Pancreas (tissue), 10 donors: ENCODE results near the gene NOP10. TPM values are rescaled to one million over a fixed set of nuclear protein-coding genes. Genes with fewer than 3 reads are reported as not detected.
A peak's percentile ranks its signal among the peaks of the same experiment; 100 is the strongest.

Experiments used
- ATAC-seq, 4 donors: fragments of 200-7000 bp; cut with Tn5 transposase; one replicate each; pipeline versions ENCODE4 v1.8.0 to v1.9.1; 2020; ENCODE audit warnings: mild to moderate bottlenecking in 4 of 4, moderate library complexity in 4 of 4
- DNase-seq, 6 donors: peaks; one replicate each; pipeline ENCODE4 v3.0.0-alpha.2; 2020
- FAIRE-seq: peaks from 2 replicates; lab custom pipeline; 2012; peaks lifted over from hg19 to GRCh38; lab: Jason Lieb, UNC
- H3K27ac ChIP-seq, 4 donors: fragments of 200-600 bp; sonication (generic); 1 replicate in 3 of 4; 2 replicates in 1 of 4; pipeline versions ENCODE4 v1.5.0 to v1.8.0; 2020
- H3K27me3 ChIP-seq, 4 donors: fragments of 200-600 bp; one replicate each; pipeline ENCODE4 v1.8.0; 2021
- H3K36me3 ChIP-seq, 3 donors: fragments of 200-600 bp; sonication (generic) in 1 of 3; one replicate each; pipeline versions ENCODE4 v1.5.0 to v1.8.0; 2020 to 2021
- H3K4me1 ChIP-seq, 3 donors: fragments of 200-600 bp; one replicate each; pipeline ENCODE4 v1.8.0; 2021
- H3K4me3 ChIP-seq, 4 donors: fragments of 200-600 bp; sonication (generic) in 2 of 4; one replicate each; pipeline versions ENCODE4 v1.5.0 to v1.8.0; 2020 to 2021
- H3K9me3 ChIP-seq, 4 donors: fragments of 200-600 bp; one replicate each; pipeline ENCODE4 v1.8.0; 2021
- CTCF ChIP-seq, 4 donors: fragments of 200-600 bp; sonication (generic) in 3 of 4; IDR thresholded peaks; one replicate each; pipeline versions ENCODE4 v1.5.0 to v1.8.0; 2021; ENCODE audit warnings: antibody characterized with exemption in 4 of 4
- WGBS, 2 donors: extraction: QIAGEN DNeasy Blood & Tissue Kit; methylation state at CpG; one replicate each; pipeline ENCODE4 v1.1.7; 2013; 5-methylcytosine and 5-hydroxymethylcytosine counted together
- intact Hi-C, 3 donors: fragments of 100-400 bp; cut with DNase I; formaldehyde crosslinking; loops; one replicate each; pipeline versions ENCODE4 v1.11.1 to v1.14.2; 2022
- polyA plus RNA-seq, 2 donors: library from polyadenylated mRNA; stranded (reverse); fragments of 200-250 nt; gene quantifications; one replicate each; pipeline ENCODE4 v1.2.3, GENCODE V29; 2013
- total RNA-seq, 6 donors: library from RNA; stranded (reverse); fragmentation: NEBNext Ultra II Directional in 4 of 6; extraction: Animal tissue kit (Norgen Biotek cat#: 25700) in 4 of 6; gene quantifications; one replicate each; pipeline versions ENCODE4 v1.2.1 to v1.2.4, GENCODE V29; 2021 to 2023
- donor health status: healthy with polysubstance abuse.
- donor health status: DM: no; HTN: no; CAD: no; lungs with moderate emphysema.
- donor health status: DM: no; HTN: no; CAD: no.
- donor health status: control.
- donor health status: control.
- donor health status: Bipolar disorder and iron deficiency.
- donor health status: DM: yes; HTN: yes; CAD: no.
- donor health status: DM: no; HTN: no; CAD: no.
- donor health status: DM: no; HTN: no; CAD: no.
- donor health status: DM: yes; HTN: yes; CAD: no.

NOP10 gene
- total and polyA plus RNA-seq, 8 donors, result 23.9 to 87.9 (median 41.6) TPM

GRCh38 chr15:34364041-34364440 lies 21.1 kb upstream of the NOP10 start:
- peaks cover 0 to 9% (median 0%) of the 10 kb centered on the region in 3 donors for H3K4me1 ChIP-seq

GRCh38 chr15:34362047-34362773 lies 19.3 kb upstream of the NOP10 start:
- Histone ChIP-seq H3K27me3 (no peaks in the 10 kb centered on the region), H3K4me1 (peaks cover 0 to 5% (median 0%) of the 10 kb centered on the region in 3 donors), H3K36me3 (no peaks in the 10 kb centered on the region), H3K4me3 (no peak overlapping the region), H3K9me3 (no peaks in the 10 kb centered on the region), H3K27ac (no peak overlapping the region)
- FAIRE-seq (no peak), ATAC-seq (no peak), DNase-seq (no peak)
- 86% methylated on average over 10 of the region's 10 CpGs for WGBS, 2 donors
- TF ChIP-seq CTCF (IDR thresholded peaks at IDR 0.05), result no peak
- intact Hi-C loops, result loop anchor here in 1 of 3 donors (10.0 kb wide), 1 partner anchor 127 kb away; no protein-coding TSS in a partner anchor

More at GRCh38 chr15:34364041-34364440, 21.1 kb upstream of the NOP10 start:
- no peaks in the 10 kb centered on the region for H3K36me3 ChIP-seq
- no peaks in the 10 kb centered on the region for H3K9me3 ChIP-seq
- DNase-seq (no peak), FAIRE-seq (no peak), ATAC-seq (no peak)
- no peak overlapping the region for H3K4me3 ChIP-seq
- no peak overlapping the region for H3K27ac ChIP-seq
- H3K27me3 ChIP-seq, result no peaks in the 10 kb centered on the region
- no peak for TF ChIP-seq CTCF (IDR thresholded peaks at IDR 0.05)
- intact Hi-C loops, result loop anchor here in 1 of 3 donors (10.0 kb wide), 1 partner anchor 129 kb away; no protein-coding TSS in a partner anchor
- WGBS, 2 donors, result 93 to 95% methylated on average over 8 of the region's 8 CpGs

GRCh38 chr15:34361278-34361677 lies 18.3 kb upstream of the NOP10 start:
- H3K27ac ChIP-seq, result no peak overlapping the region
- no peak for FAIRE-seq

GRCh38 chr15:34360298-34360697 lies 17.4 kb upstream of the NOP10 start:
- no peak for FAIRE-seq
- Histone ChIP-seq H3K4me1 (no peaks in the 10 kb centered on the region), H3K27me3 (no peaks in the 10 kb centered on the region), H3K36me3 (no peaks in the 10 kb centered on the region), H3K27ac (no peak overlapping the region), H3K4me3 (no peak overlapping the region), H3K9me3 (no peaks in the 10 kb centered on the region)
- DNase-seq, result no peak
- peak in 2 of 4 donors; percentile 18 to 19 for ATAC-seq
- TF ChIP-seq CTCF (IDR thresholded peaks at IDR 0.05), result no peak
- WGBS, 2 donors, result 80 to 85% methylated on average over 1 of the region's 1 CpG
- intact Hi-C loops, result loop anchor here in 1 of 3 donors (10.0 kb wide), 1 partner anchor 125 kb away; no protein-coding TSS in a partner anchor

More at GRCh38 chr15:34361278-34361677, 18.3 kb upstream of the NOP10 start:
- Histone ChIP-seq H3K27me3 (no peaks in the 10 kb centered on the region), H3K36me3 (no peaks in the 10 kb centered on the region), H3K4me1 (peaks cover 0 to 5% (median 0%) of the 10 kb centered on the region in 3 donors), H3K4me3 (no peak overlapping the region), H3K9me3 (no peaks in the 10 kb centered on the region)
- no peak for TF ChIP-seq CTCF (IDR thresholded peaks at IDR 0.05)
- no peak for DNase-seq
- WGBS, 2 donors, result 87% methylated on average over 7 of the region's 7 CpGs
- no peak for ATAC-seq
- intact Hi-C loops, result loop anchor here in 1 of 3 donors (10.0 kb wide), 1 partner anchor 126 kb away; no protein-coding TSS in a partner anchor

GRCh38 chr15:34359416-34359815 lies 16.5 kb upstream of the NOP10 start:
- 77 to 87% methylated on average over 3 of the region's 3 CpGs for WGBS, 2 donors
- TF ChIP-seq CTCF (IDR thresholded peaks at IDR 0.05), result no peak
- no peaks in the 10 kb centered on the region for H3K4me1 ChIP-seq
- no peaks in the 10 kb centered on the region for H3K27me3 ChIP-seq
- intact Hi-C loops, result no loop called here
- no peaks in the 10 kb centered on the region for H3K9me3 ChIP-seq
- no peak for FAIRE-seq
- H3K27ac ChIP-seq, result no peak overlapping the region
- ATAC-seq, result peak in 2 of 4 donors; percentile 29 to 50
- no peak for DNase-seq
- no peak overlapping the region for H3K4me3 ChIP-seq
- H3K36me3 ChIP-seq, result no peaks in the 10 kb centered on the region
